BE2C (cell line): ENCODE data around the gene SNX10.

ENCODE experiments used
- DNase-seq: peaks from one replicate; pipeline ENCODE4 v3.0.0-alpha.2; 2020
- H3K27me3 ChIP-seq: fragments of 250-450 bp; sonication (Bioruptor Pico); 2 replicates; pipeline ENCODE4 v1.5.1; 2020; ENCODE audit warnings: mild to moderate bottlenecking
- H3K36me3 ChIP-seq: fragments of 250-450 bp; sonication (Bioruptor Pico); 2 replicates; pipeline ENCODE4 v1.5.1; 2020; ENCODE audit warnings: mild to moderate bottlenecking
- H3K4me1 ChIP-seq: fragments of 250-450 bp; sonication (Bioruptor Pico); 2 replicates; pipeline ENCODE4 v1.5.1; 2020
- H3K4me3 ChIP-seq: 2 replicates; pipeline ENCODE4 v1.5.1; 2011; ENCODE audit warnings: low read depth, low read length
- H3K9me3 ChIP-seq: fragments of 250-450 bp; sonication (Bioruptor Pico); 2 replicates; pipeline ENCODE4 v1.5.1; 2020
- CTCF ChIP-seq: IDR thresholded peaks from 2 replicates; pipeline ENCODE4 v1.5.1; 2012; ENCODE audit warnings: mild to moderate bottlenecking, low read depth, low read length

Gene SNX10

DNA sequence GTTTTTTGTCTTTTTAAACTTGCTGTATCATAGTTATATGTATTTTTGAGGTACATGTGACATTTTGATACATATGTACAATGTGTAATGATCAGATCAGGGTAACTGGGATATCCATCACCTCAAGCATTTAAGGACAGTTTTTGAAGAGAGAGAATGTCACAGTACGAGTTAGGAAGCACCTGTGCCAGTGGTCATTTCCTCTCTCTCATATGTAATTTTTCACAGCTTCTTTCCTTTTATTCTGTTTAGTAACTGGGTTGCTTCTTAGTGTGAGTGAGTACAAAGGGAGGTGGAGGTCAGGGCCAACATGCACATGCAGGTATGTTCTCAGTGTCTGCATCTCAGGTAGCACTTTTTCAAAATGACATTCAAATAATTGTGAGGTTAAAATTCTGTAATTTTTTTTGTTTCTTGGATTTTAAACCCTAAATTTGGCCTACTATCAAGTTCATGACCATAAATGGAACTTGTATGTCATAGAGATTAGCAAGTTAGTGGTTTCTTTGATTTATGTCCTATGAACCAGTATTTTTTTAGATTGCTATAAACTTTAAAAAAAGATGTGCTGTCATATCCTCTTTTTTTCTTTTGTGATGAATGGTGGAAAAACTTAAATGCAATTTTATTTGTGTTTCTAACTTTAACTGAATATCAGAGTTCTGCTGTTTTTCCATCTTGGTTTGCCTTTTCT lies 42.7 kb downstream of the SNX10 start:
- no peak for DNase-seq
- Histone ChIP-seq H3K27me3 (peaks cover 27% of the 10 kb centered on the region), H3K36me3 (no peaks in the 10 kb centered on the region), H3K4me1 (no peaks in the 10 kb centered on the region), H3K9me3 (no peaks in the 10 kb centered on the region), H3K4me3 (no peak overlapping the region)
- no peak for TF ChIP-seq CTCF

DNA sequence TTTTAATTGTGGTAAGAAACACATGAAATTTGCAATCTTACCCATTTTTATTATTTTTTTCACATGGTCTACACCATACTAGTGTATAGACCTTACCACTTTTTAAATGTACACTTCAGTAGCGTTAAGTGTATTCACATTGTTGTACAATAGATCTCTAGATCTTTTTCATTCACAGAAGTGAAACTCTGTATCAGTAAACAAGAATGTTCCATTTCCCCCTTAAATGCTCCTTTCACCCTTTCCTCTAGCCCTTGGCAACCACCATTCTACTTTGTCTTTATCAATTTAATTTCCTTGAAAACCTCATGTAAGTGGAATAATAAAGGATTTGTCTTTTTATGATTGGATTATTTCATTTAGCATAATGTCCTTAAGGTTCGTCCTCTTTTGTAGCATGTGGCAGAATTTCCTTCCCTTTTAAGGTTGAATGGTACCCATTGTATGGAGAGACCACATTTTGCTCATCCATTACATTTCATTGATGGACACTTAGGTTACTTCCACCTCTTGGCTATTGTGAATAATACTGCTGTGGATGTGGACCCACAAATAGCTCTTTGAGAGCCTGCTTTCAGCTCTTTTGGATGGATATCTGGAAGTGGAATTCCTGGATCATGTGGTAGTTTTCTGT lies 45.7 kb downstream of the SNX10 start:
- H3K4me3 ChIP-seq, result no peak overlapping the region
- no peak for DNase-seq
- no peak for TF ChIP-seq CTCF

DNA sequence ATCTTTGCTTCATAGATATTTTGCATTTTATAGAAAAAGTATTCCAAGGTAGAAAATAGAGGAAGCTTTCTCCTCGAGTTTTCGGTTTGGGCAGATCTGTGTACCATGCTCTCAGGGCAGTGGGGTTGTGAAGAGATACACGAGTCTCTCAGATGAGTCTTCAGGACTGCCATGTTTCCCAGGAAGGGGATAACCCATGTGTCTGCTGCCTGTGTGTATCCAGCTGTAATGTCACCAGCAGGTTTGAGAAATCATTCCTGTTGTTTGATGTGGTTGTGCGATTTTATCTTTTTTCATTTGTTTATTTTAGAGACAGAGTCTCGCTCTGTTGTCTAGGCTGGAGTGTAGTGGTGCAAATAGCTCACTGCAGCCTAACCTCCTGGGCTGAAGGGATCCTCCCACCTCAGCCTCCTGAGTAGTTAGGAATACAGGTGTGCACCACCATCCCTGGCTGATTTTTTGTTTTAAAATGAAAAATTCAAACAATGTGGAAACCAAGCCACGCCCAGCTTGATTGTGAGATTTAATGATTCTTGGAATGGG lies 48.9 kb downstream of the SNX10 start:
- no peak for TF ChIP-seq CTCF
- Histone ChIP-seq H3K9me3 (no peaks in the 10 kb centered on the region), H3K4me1 (no peaks in the 10 kb centered on the region), H3K27me3 (peaks cover 19% of the 10 kb centered on the region), H3K4me3 (no peak overlapping the region), H3K36me3 (no peaks in the 10 kb centered on the region)
- no peak for DNase-seq

More for the DNA sequence above, 45.7 kb downstream of the SNX10 start:
- Histone ChIP-seq H3K9me3 (no peaks in the 10 kb centered on the region), H3K4me1 (no peaks in the 10 kb centered on the region), H3K27me3 (peaks cover 15% of the 10 kb centered on the region), H3K36me3 (no peaks in the 10 kb centered on the region)

- Histone ChIP-seq H3K9me3 (no peaks in the 10 kb centered on the region), H3K36me3 (no peaks in the 10 kb centered on the region), H3K4me3 (no peak overlapping the region), H3K4me1 (no peaks in the 10 kb centered on the region), H3K27me3 (peaks cover 11% of the 10 kb centered on the region)
- DNase-seq, result no peak
- TF ChIP-seq CTCF, result no peak
Measured at GRCh38 chr7:26343320-26343832, 51.7 kb downstream of the SNX10 start.

- DNase-seq, result no peak
- H3K9me3 ChIP-seq, result no peaks in the 10 kb centered on the region
Measured at GRCh38 chr7:26343837-26344236, 52.2 kb downstream of the SNX10 start.

More at GRCh38 chr7:26343837-26344236, 52.2 kb downstream of the SNX10 start:
- no peak for TF ChIP-seq CTCF
- Histone ChIP-seq H3K36me3 (no peaks in the 10 kb centered on the region), H3K4me3 (no peak overlapping the region), H3K4me1 (no peaks in the 10 kb centered on the region), H3K27me3 (peaks cover 10% of the 10 kb centered on the region)
